ENCODE results near the gene ASPM.

- no peak for TF ChIP-seq CTCF (conservative IDR thresholded peaks at IDR 0.05)
- TF ChIP-seq EZH2 (IDR thresholded peaks at IDR 0.05; ENCODE audit: low read depth), result no peak
Measured at GRCh38 chr1:197124376-197124775, 22.1 kb downstream of the ASPM start.
